ENCODE measurements around the gene GARNL3.

GARNL3 gene

DNA sequence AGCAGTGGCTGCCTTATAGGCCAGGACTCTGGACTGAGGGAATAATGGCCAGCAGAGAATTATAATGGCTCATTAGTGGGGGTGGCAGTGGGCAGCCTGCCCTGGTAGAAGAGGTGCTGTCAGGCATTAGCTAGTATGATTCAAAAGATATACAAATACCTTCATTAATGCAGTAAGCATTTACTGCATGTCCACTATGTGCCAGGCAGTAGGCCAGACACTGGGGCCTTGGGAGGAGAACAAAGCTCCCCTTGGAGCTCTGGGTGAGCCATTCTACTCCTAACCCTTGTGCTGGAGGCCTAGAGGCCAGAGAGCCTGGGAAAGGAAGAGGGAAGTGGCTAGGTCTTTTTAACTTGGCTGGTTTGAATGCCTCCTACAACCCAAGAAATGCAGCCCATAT lies 2.0 kb upstream of the GARNL3 start (continued):
- TF ChIP-seq, protein P1, sequence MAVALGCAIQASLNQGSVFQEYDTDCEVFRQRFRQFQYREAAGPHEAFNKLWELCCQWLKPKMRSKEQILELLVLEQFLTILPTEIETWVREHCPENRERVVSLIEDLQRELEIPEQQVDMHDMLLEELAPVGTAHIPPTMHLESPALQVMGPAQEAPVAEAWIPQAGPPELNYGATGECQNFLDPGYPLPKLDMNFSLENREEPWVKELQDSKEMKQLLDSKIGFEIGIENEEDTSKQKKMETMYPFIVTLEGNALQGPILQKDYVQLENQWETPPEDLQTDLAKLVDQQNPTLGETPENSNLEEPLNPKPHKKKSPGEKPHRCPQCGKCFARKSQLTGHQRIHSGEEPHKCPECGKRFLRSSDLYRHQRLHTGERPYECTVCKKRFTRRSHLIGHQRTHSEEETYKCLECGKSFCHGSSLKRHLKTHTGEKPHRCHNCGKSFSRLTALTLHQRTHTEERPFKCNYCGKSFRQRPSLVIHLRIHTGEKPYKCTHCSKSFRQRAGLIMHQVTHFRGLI (tag by site-specific recombination; IDR thresholded peaks at IDR 0.05), result no peak
- TF ChIP-seq, protein P2, sequence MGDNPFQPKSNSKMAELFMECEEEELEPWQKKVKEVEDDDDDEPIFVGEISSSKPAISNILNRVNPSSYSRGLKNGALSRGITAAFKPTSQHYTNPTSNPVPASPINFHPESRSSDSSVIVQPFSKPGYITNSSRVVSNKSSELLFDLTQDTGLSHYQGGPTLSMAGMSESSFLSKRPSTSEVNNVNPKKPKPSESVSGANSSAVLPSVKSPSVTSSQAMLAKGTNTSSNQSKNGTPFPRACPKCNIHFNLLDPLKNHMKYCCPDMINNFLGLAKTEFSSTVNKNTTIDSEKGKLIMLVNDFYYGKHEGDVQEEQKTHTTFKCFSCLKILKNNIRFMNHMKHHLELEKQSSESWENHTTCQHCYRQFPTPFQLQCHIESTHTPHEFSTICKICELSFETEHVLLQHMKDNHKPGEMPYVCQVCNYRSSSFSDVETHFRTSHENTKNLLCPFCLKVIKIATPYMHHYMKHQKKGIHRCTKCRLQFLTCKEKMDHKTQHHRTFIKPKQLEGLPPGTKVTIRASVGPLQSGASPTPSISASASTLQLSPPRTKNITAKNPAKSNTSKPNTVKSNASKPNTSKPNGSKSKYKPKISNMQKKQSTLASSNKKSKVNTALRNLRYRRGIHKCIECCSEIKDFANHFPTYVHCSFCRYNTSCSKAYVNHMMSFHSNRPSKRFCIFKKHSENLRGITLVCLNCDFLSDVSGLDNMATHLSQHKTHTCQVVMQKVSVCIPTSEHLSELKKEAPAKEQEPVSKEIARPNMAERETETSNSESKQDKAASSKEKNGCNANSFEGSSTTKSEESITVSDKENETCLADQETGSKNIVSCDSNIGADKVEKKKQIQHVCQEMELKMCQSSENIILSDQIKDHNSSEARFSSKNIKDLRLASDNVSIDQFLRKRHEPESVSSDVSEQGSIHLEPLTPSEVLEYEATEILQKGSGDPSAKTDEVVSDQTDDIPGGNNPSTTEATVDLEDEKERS (tag by site-specific recombination; IDR thresholded peaks at IDR 0.05), result no peak
- TF ChIP-seq YY1 (tag by site-specific recombination; IDR thresholded peaks at IDR 0.05) (no peak), ZNF19 (tag by site-specific recombination; IDR thresholded peaks at IDR 0.05; ENCODE audit: low read depth) (no peak)

DNA sequence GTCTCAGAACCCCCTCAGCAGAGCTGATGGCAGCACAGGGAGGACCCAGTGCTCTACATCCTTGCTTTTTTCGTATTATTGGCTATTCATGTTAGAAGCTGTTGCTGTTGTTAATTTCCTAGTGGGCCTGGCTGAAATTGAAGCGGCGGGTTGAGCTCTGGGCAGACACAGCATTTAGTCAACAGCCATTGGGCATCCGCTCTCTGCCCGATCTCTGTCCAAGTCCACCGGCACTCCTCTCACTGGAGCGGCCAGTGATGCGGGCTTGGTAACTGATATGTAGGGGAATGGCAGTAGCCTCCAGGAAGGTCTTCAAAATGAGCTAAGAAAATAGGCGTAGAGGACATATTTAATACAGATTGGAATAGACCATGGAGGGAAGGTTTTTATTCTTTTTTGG lies 1.3 kb upstream of the GARNL3 start:
- Histone ChIP-seq H3K4me1 (ENCODE audit: control insufficient read depth, insufficient read depth, low read length) (no peaks in the 10 kb centered on the region), H3K27ac (ENCODE audit: extremely low read depth, low read depth, low read length) (no peak overlapping the region), H3K9me3 (ENCODE audit: control insufficient read depth, insufficient read depth, low read depth, low read length) (no peaks in the 10 kb centered on the region), H3K36me3 (ENCODE audit: control insufficient read depth in 2 of 2, insufficient read depth in 1 of 2, low read length in 2 of 2) (no peaks in the 10 kb centered on the region), H3K4me3 (ENCODE audit: low read depth, low read length) (no peak overlapping the region)
- POLR2A ChIA-PET, result no interaction called here
- CTCF ChIA-PET, result interaction anchor here (1.0 to 1.2 kb wide), 2 partner anchors 10 to 192 kb away, joined by 3 read pairs; no protein-coding TSS in a partner anchor
- no peak for TF ChIP-seq ZNF664 (tag by site-specific recombination; IDR thresholded peaks at IDR 0.05)
- no peak for TF ChIP-seq ZNF404 (tag by site-specific recombination; IDR thresholded peaks at IDR 0.05)
- TF ChIP-seq KLF10 (tag by site-specific recombination; IDR thresholded peaks at IDR 0.05), result no peak
- no peak for TF ChIP-seq ZNF132 (tag by site-specific recombination; IDR thresholded peaks at IDR 0.05; ENCODE audit: borderline replicate concordance)
- TF ChIP-seq ZNF24 (tag by site-specific recombination; IDR thresholded peaks at IDR 0.05), result no peak
- TF ChIP-seq ZNF114 (tag by site-specific recombination; IDR thresholded peaks at IDR 0.05), result no peak
- TF ChIP-seq ZNF146 (tag by site-specific recombination; IDR thresholded peaks at IDR 0.05), result no peak
- TF ChIP-seq YY2 (tag by site-specific recombination; IDR thresholded peaks at IDR 0.05), result no peak

DNA sequence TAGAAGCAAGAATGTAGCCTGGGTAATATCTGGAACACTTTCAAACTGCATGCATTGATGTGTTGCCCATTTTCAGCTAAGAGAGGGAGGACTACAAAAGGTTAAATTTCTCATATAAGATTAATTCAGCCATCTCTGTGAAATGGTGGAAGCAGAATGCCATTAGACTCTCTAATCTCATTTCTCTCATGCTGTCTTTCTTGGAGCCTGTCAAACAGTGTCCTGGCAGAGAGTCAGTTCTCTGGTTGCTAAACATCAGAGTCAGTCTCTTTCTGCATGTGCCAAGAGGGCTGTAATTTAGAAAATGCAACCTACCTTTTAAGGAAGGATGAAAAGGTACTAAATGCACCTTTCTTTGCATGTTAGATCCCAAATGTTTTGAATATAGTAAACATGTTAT lies 910 bp upstream of the GARNL3 start:
- Histone ChIP-seq H3K4me1 (ENCODE audit: control insufficient read depth, insufficient read depth, low read length) (no peaks in the 10 kb centered on the region), H3K27ac (ENCODE audit: extremely low read depth, low read depth, low read length) (no peak overlapping the region), H3K36me3 (ENCODE audit: control insufficient read depth in 2 of 2, insufficient read depth in 1 of 2, low read length in 2 of 2) (no peaks in the 10 kb centered on the region), H3K9me3 (ENCODE audit: control insufficient read depth, insufficient read depth, low read depth, low read length) (no peaks in the 10 kb centered on the region), H3K4me3 (ENCODE audit: low read depth, low read length) (no peak overlapping the region)
- TF ChIP-seq ZSCAN30 (tag by site-specific recombination; IDR thresholded peaks at IDR 0.05) (no peak), ZBTB17 (tag by site-specific recombination; IDR thresholded peaks at IDR 0.05) (no peak), ZNF629 (tag by site-specific recombination; IDR thresholded peaks at IDR 0.05) (no peak), GLI4 (tag by site-specific recombination; IDR thresholded peaks at IDR 0.05) (no peak), ZIC2 (tag by site-specific recombination; IDR thresholded peaks at IDR 0.05) (no peak), ZNF610 (tag by site-specific recombination; IDR thresholded peaks at IDR 0.05; ENCODE audit: borderline replicate concordance) (no peak)
- TF ChIP-seq, protein P3, sequence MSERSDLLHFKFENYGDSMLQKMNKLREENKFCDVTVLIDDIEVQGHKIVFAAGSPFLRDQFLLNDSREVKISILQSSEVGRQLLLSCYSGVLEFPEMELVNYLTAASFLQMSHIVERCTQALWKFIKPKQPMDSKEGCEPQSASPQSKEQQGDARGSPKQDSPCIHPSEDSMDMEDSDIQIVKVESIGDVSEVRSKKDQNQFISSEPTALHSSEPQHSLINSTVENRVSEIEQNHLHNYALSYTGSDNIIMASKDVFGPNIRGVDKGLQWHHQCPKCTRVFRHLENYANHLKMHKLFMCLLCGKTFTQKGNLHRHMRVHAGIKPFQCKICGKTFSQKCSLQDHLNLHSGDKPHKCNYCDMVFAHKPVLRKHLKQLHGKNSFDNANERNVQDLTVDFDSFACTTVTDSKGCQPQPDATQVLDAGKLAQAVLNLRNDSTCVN (tag by site-specific recombination; optimal IDR thresholded peaks at IDR 0.05), result no peak
- TF ChIP-seq, protein P4, sequence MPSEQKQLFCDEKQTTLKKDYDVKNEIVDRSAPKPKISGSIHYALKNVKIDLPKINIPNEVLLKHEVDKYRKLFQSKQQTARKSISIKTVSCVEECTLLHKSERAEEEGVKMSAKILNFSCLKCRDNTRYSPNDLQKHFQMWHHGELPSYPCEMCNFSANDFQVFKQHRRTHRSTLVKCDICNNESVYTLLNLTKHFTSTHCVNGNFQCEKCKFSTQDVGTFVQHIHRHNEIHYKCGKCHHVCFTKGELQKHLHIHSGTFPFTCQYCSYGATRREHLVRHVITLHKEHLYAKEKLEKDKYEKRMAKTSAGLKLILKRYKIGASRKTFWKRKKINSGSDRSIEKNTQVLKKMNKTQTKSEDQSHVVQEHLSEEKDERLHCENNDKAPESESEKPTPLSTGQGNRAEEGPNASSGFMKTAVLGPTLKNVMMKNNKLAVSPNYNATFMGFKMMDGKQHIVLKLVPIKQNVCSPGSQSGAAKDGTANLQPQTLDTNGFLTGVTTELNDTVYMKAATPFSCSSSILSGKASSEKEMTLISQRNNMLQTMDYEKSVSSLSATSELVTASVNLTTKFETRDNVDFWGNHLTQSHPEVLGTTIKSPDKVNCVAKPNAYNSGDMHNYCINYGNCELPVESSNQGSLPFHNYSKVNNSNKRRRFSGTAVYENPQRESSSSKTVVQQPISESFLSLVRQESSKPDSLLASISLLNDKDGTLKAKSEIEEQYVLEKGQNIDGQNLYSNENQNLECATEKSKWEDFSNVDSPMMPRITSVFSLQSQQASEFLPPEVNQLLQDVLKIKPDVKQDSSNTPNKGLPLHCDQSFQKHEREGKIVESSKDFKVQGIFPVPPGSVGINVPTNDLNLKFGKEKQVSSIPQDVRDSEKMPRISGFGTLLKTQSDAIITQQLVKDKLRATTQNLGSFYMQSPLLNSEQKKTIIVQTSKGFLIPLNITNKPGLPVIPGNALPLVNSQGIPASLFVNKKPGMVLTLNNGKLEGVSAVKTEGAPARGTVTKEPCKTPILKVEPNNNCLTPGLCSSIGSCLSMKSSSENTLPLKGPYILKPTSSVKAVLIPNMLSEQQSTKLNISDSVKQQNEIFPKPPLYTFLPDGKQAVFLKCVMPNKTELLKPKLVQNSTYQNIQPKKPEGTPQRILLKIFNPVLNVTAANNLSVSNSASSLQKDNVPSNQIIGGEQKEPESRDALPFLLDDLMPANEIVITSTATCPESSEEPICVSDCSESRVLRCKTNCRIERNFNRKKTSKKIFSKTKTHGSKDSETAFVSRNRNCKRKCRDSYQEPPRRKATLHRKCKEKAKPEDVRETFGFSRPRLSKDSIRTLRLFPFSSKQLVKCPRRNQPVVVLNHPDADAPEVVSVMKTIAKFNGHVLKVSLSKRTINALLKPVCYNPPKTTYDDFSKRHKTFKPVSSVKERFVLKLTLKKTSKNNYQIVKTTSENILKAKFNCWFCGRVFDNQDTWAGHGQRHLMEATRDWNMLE (tag by site-specific recombination; conservative IDR thresholded peaks at IDR 0.05; ENCODE audit: low read depth), result no peak
- CTCF ChIA-PET, result interaction anchor here (1.2 kb wide), 1 partner anchor 9 kb away, joined by 3 read pairs; no protein-coding TSS in a partner anchor
- POLR2A ChIA-PET, result no interaction called here
